Measurements from ENCODE around the gene TRIM2.

- TF ChIP-seq CTCF (conservative IDR thresholded peaks at IDR 0.05; ENCODE audit: low read depth, low read length) (no peak), EZH2 (IDR thresholded peaks at IDR 0.05; ENCODE audit: borderline replicate concordance, low read depth, low read length, poor library complexity, severe bottlenecking) (no peak)
Measured at GRCh38 chr4:153185331-153185852, 18.9 kb upstream of the TRIM2 start.

Measured in A673 (cell line).